B cell (primary cell): ENCODE results near the gene OR13C3. TPM values are rescaled to one million over a fixed set of nuclear protein-coding genes. Genes with fewer than 3 reads are reported as not detected.
"Not testable (repeated sequence)": the region's sequence is repeated elsewhere in the genome, so short reads cannot be mapped to it uniquely, and the experiment has no call there.

Experiments
- ATAC-seq: fragments of 200-7000 bp; cut with Tn5 transposase; one replicate; pipeline ENCODE4 v1.10.0; 2021; ENCODE audit warnings: low read depth, mild to moderate bottlenecking, moderate number of reproducible peaks, moderate library complexity
- CTCF ChIA-PET: fragments of 350-600 bp; sonication (Branson Sonifier 250); formaldehyde crosslinking; loops from one replicate; lab custom pipeline; 2021; ENCODE audit warnings: antibody characterized with exemption, inconsistent platforms; lab: Charles Lee
- POLR2A ChIA-PET: fragments of 350-600 bp; sonication (Branson Sonifier 250); formaldehyde crosslinking; loops from one replicate; lab custom pipeline; 2021; ENCODE audit warnings: antibody characterized with exemption; lab: Charles Lee
- DNase-seq: peaks from one replicate; pipeline ENCODE4 v3.0.0; 2013
- H2AFZ ChIP-seq: 2 replicates; pipeline ENCODE4 v1.6.1; 2012; ENCODE audit warnings: mild to moderate bottlenecking, low read depth, low read length; ENCODE audit not compliant: insufficient read depth, poor library complexity, severe bottlenecking
- H3K27ac ChIP-seq, 2 donors: 1 replicate in 1 of 2; 2 replicates in 1 of 2; pipeline ENCODE4 v1.5.1; 2012 to 2013; ENCODE audit warnings: low read length in 2 of 2, mild to moderate bottlenecking in 2 of 2, moderate library complexity in 1 of 2
- H3K27me3 ChIP-seq, 4 experiments: fragments of 200-600 bp in 1 of 4; sonication (generic) in 1 of 4; replicated peaks in 1 of 4; 1 replicate in 2 of 4; 2 replicates in 2 of 4; pipeline versions ENCODE4 v1.6.1 to v1.7.0; 2013 to 2016; ENCODE audit warnings: low read length in 3 of 4, mild to moderate bottlenecking in 2 of 4, mixed read lengths in 1 of 4, moderate library complexity in 1 of 4; ENCODE audit not compliant: insufficient read depth in 4 of 4, control insufficient read depth in 3 of 4; ENCODE audit errors: control extremely low read depth in 1 of 4
- H3K36me3 ChIP-seq, 2 experiments: replicated peaks in 1 of 2; 1 replicate in 1 of 2; 2 replicates in 1 of 2; pipeline versions ENCODE4 v1.6.1 to v1.7.1; 2013; ENCODE audit warnings: low read length in 1 of 2; ENCODE audit not compliant: insufficient read depth in 2 of 2, control insufficient read depth in 1 of 2; ENCODE audit errors: control extremely low read depth in 1 of 2, extremely low read depth in 1 of 2
- H3K4me1 ChIP-seq, 2 donors: fragments of 200-600 bp in 1 of 2; sonication (generic) in 1 of 2; 1 replicate in 1 of 2; 2 replicates in 1 of 2; pipeline versions ENCODE4 v1.5.1 to v1.6.1; 2013 to 2017; ENCODE audit warnings: low read length in 2 of 2; ENCODE audit not compliant: control insufficient read depth in 2 of 2, insufficient read depth in 2 of 2
- H3K4me2 ChIP-seq: replicated peaks from 2 replicates; pipeline ENCODE3; 2012; ENCODE audit warnings: mild to moderate bottlenecking, low read depth, low read length; ENCODE audit not compliant: poor library complexity, severe bottlenecking
- H3K4me3 ChIP-seq, 5 experiments: fragments of 200-600 bp in 1 of 5; sonication (generic) in 1 of 5; 1 replicate in 3 of 5; 2 replicates in 2 of 5; pipeline versions ENCODE4 v1.5.1 to v1.7.0; 2011 to 2016; ENCODE audit warnings: low read length in 4 of 5, mild to moderate bottlenecking in 4 of 5, low read depth in 2 of 5, control low read depth in 1 of 5, moderate library complexity in 1 of 5; ENCODE audit not compliant: insufficient read depth in 1 of 5; ENCODE audit errors: control extremely low read depth in 1 of 5, extremely low read depth in 1 of 5
- H3K79me2 ChIP-seq: fragments of 200-600 bp; sonication (generic); one replicate; pipeline ENCODE4 v1.6.0; 2016; ENCODE audit warnings: low read length; ENCODE audit not compliant: control insufficient read depth, insufficient read depth
- H3K9ac ChIP-seq: fragments of 200-600 bp; sonication (generic); 2 replicates; pipeline ENCODE4 v1.6.1; 2017; ENCODE audit warnings: mild to moderate bottlenecking, low read length, moderate library complexity
- H3K9me3 ChIP-seq, 3 donors: one replicate each; pipeline versions ENCODE4 v1.6.1 to v1.7.1; 2013; ENCODE audit warnings: low read length in 2 of 3; ENCODE audit not compliant: control insufficient read depth in 2 of 3, insufficient read depth in 1 of 3; ENCODE audit errors: control extremely low read depth in 1 of 3
- H4K20me1 ChIP-seq: 2 replicates; pipeline ENCODE4 v1.6.0; 2012; ENCODE audit warnings: mild to moderate bottlenecking, low read length; ENCODE audit not compliant: insufficient read depth, control insufficient read depth, poor library complexity, severe bottlenecking
- H3K27ac Mint-ChIP-seq: one replicate; pipeline ENCODE4 v1.8.0; 2021; ENCODE audit warnings: mixed read lengths
- H3K27me3 Mint-ChIP-seq: one replicate; pipeline ENCODE4 v1.8.0; 2021; ENCODE audit warnings: mixed read lengths
- H3K4me1 Mint-ChIP-seq: one replicate; pipeline ENCODE4 v1.8.0; 2021; ENCODE audit warnings: mixed read lengths
- H3K4me3 Mint-ChIP-seq: one replicate; pipeline ENCODE4 v1.8.0; 2021; ENCODE audit warnings: mixed read lengths
- H3K9me3 Mint-ChIP-seq: one replicate; pipeline ENCODE4 v1.8.0; 2022; ENCODE audit warnings: mixed read lengths; ENCODE audit not compliant: insufficient read depth
- EZH2 ChIP-seq: IDR thresholded peaks from 2 replicates; pipeline ENCODE4 v1.6.1; 2012; ENCODE audit warnings: borderline replicate concordance, low read depth, mild to moderate bottlenecking, moderate library complexity, low read length; ENCODE audit not compliant: insufficient read depth, poor library complexity, severe bottlenecking
- WGBS: methylation state at CpG from one replicate; pipeline ENCODE4 v1.1.5; 2013; ENCODE audit warnings: missing lambda C conversion rate; ENCODE audit not compliant: insufficient coverage; 5-methylcytosine and 5-hydroxymethylcytosine counted together
- intact Hi-C: fragments of 100-400 bp; cut with micrococcal nuclease; formaldehyde crosslinking; loops from one replicate; pipeline ENCODE4 v1.10.0; 2022
- polyA plus RNA-seq: library from polyadenylated mRNA; depleted of rRNA; stranded (reverse); fragments of >200 nt; gene quantifications from 2 replicates; pipeline ENCODE4 v1.2.3, GENCODE V29; 2012
- total RNA-seq, 2 donors: library from RNA; stranded (reverse); fragments of 120-200 nt in 1 of 2; gene quantifications; 1 replicate in 1 of 2; 2 replicates in 1 of 2; pipeline versions ENCODE4 v1.2.3 to v1.2.4, GENCODE V29; 2013 to 2022
- TF ChIP-seq, protein P1 (sequence below): fragments of 200-600 bp; IDR thresholded peaks from one replicate; pipeline ENCODE4 v1.8.0; 2022; ENCODE audit warnings: antibody characterized with exemption, mild to moderate bottlenecking

OR13C3 gene
- total and polyA plus RNA-seq, 2 donors (not counting 1 experiment from before 2014, with no cell fraction given) = not detected

DNA sequence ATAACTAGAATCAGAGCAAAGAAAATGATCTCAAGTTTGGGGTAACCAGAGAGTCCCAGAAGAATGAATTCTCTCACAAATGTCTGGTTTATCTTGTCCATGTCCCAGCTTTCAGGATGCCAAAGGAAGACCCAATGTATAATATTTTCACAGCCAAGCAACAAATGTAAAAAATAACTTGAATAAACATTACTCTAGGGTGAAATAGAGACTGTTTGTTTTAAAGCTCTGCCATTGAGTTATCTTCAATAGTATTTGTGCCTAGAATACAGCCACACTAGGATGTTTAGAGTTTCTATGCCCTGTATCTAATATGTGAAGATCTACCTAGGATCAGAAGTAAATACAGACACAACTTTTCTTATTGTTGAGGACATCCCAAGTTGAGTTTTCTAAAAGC is 9.5 kb downstream of the OR13C3 start, which contains the start of gene OR13C4:
Gene OR13C4 (minus strand): TSS at position 101 of the 400 bp plus-strand sequence. CDS start 0 bp downstream, at position 101.
- ChIA-PET POLR2A (no interaction called here), CTCF (no interaction called here)
- ATAC-seq (no peak), DNase-seq (no peak)
- H3K4me2 ChIP-seq = no peak within 1 kb of the TSS
- H3K9ac ChIP-seq = no peak within 1 kb of the TSS
- H3K27ac ChIP-seq = no peak within 1 kb of the TSS
- H3K27ac Mint-ChIP-seq = no peak within 1 kb of the TSS
- no peaks in the 10 kb centered on the region for H3K79me2 ChIP-seq
- no peak within 1 kb of the TSS for H2AFZ ChIP-seq
- no peaks in the 10 kb centered on the region for H3K4me1 ChIP-seq
- H3K4me3 ChIP-seq = no peak within 1 kb of the TSS
- no peaks in the 10 kb centered on the region for H3K27me3 Mint-ChIP-seq
- H3K9me3 ChIP-seq = peaks cover 0 to 8% (median 0%) of the 10 kb centered on the region in 3 donors
- no peaks in the 10 kb centered on the region for H4K20me1 ChIP-seq
- peaks cover 2% of the 10 kb centered on the region for H3K9me3 Mint-ChIP-seq
- H3K4me3 Mint-ChIP-seq = no peak within 1 kb of the TSS
- H3K27me3 ChIP-seq = no peaks in the 10 kb centered on the region
- intact Hi-C loops = no loop called here
- H3K36me3 ChIP-seq = no peaks in the 10 kb centered on the region
- H3K4me1 Mint-ChIP-seq = no peaks in the 10 kb centered on the region
- TF ChIP-seq, protein P1, sequence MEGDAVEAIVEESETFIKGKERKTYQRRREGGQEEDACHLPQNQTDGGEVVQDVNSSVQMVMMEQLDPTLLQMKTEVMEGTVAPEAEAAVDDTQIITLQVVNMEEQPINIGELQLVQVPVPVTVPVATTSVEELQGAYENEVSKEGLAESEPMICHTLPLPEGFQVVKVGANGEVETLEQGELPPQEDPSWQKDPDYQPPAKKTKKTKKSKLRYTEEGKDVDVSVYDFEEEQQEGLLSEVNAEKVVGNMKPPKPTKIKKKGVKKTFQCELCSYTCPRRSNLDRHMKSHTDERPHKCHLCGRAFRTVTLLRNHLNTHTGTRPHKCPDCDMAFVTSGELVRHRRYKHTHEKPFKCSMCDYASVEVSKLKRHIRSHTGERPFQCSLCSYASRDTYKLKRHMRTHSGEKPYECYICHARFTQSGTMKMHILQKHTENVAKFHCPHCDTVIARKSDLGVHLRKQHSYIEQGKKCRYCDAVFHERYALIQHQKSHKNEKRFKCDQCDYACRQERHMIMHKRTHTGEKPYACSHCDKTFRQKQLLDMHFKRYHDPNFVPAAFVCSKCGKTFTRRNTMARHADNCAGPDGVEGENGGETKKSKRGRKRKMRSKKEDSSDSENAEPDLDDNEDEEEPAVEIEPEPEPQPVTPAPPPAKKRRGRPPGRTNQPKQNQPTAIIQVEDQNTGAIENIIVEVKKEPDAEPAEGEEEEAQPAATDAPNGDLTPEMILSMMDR = no peak
- TF ChIP-seq EZH2 = no peak

DNA sequence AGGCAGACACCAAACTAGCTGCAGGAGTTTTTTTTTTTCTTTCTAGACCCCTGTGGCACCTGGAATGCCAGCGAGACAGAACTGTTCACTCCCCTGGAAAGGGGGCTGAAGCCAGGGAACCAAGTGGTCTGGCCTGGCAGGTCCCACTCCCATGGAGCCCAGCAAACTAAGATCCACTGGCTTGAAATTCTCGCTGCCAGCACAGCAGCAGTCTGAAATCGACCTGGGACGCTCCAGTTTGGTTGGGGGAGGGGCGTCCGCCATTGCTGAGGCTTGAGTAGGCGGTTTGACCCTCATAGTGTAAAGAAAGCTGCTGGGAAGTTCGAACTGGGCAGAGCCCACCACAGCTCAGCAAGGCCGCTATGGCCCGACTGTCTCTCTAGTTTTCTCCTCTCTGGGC is 16.4 kb downstream of the OR13C3 start:
- CTCF ChIA-PET = not testable (repeated sequence)

More for the DNA sequence above, 16.4 kb downstream of the OR13C3 start:
- H3K4me3 Mint-ChIP-seq, H3K9me3 Mint-ChIP-seq, H3K27ac Mint-ChIP-seq, H3K27me3 ChIP-seq, H3K4me1 Mint-ChIP-seq, POLR2A ChIA-PET, H3K27me3 Mint-ChIP-seq, H4K20me1 ChIP-seq, H3K9me3 ChIP-seq, H3K4me1 ChIP-seq, DNase-seq, H2AFZ ChIP-seq, H3K36me3 ChIP-seq, H3K9ac ChIP-seq, intact Hi-C loops, H3K4me2 ChIP-seq, H3K79me2 ChIP-seq, H3K4me3 ChIP-seq, ATAC-seq, H3K27ac ChIP-seq: not testable (repeated sequence)
- WGBS = 77% methylated on average over 10 of the region's 10 CpGs
